Liver (tissue), 3 donors: ENCODE results near the gene PPP2R2B.

Experiments
- ATF3 ChIP-seq: IDR thresholded peaks from 2 replicates; pipeline ENCODE4 v1.6.1; 2016; ENCODE audit warnings: antibody characterized with exemption
- CTCF ChIP-seq: fragments of 150-350 bp; IDR thresholded peaks from 2 replicates; pipeline ENCODE4 v1.5.1; 2017; ENCODE audit warnings: improper control_type of control experiment, low read depth, low read length; ENCODE audit not compliant: missing input control
- EGR1 ChIP-seq, 2 donors: IDR thresholded peaks; 2 replicates each; pipeline ENCODE4 v1.6.1; 2016 to 2018; ENCODE audit warnings: antibody characterized with exemption in 2 of 2, low read depth in 2 of 2
- GABPA ChIP-seq, 2 donors: IDR thresholded peaks in 1 of 2; conservative IDR thresholded peaks in 1 of 2; 2 replicates each; pipeline ENCODE4 v1.6.1; 2016; ENCODE audit warnings: antibody characterized with exemption in 2 of 2, mild to moderate bottlenecking in 1 of 2, moderate library complexity in 1 of 2
- HNF4G ChIP-seq: IDR thresholded peaks from 2 replicates; pipeline ENCODE4 v1.6.1; 2016; ENCODE audit warnings: antibody characterized with exemption
- MAX ChIP-seq: IDR thresholded peaks from 2 replicates; pipeline ENCODE4 v1.6.1; 2016; ENCODE audit warnings: antibody characterized with exemption
- NR2F2 ChIP-seq: IDR thresholded peaks from 2 replicates; pipeline ENCODE4 v1.6.1; 2016; ENCODE audit warnings: antibody characterized with exemption
- REST ChIP-seq: IDR thresholded peaks from 2 replicates; pipeline ENCODE4 v1.6.1; 2016; ENCODE audit warnings: antibody characterized with exemption, mild to moderate bottlenecking
- YY1 ChIP-seq: IDR thresholded peaks from 2 replicates; pipeline ENCODE4 v1.6.1; 2016; ENCODE audit warnings: antibody characterized with exemption, mild to moderate bottlenecking
- donor health status: healthy.
- donor health status: healthy.

- TF ChIP-seq EGR1 (IDR thresholded peaks at IDR 0.05; ENCODE audit: low read depth in 2 of 2) (no peak), CTCF (no peak), GABPA (IDR thresholded peaks at IDR 0.05 in 1 of 2, conservative IDR thresholded peaks at IDR 0.05 in 1 of 2) (no peak), REST (no peak), YY1 (no peak), ATF3 (no peak), NR2F2 (no peak), HNF4G (no peak), MAX (no peak)
These were observed 279.3 kb downstream of the PPP2R2B start for GRCh38 chr5:146599261-146599660.
